OCI-LY3 (cell line): ENCODE results near the gene MYDGF.

ENCODE experiments used
- H2AFZ ChIP-seq: fragments of 200-600, 300-600 bp; shearing (Covaris generic); 2 replicates; pipeline ENCODE4 v1.6.0; 2014; ENCODE audit warnings: antibody characterized with exemption, low read depth, low read length
- H3K27ac ChIP-seq: fragments of 200-600, 300-600 bp; sonication (generic); 2 replicates; pipeline ENCODE4 v1.5.1; 2014; ENCODE audit warnings: mild to moderate bottlenecking, low read length, moderate library complexity, mixed read lengths
- H3K27me3 ChIP-seq: fragments of 200-600, 300-600 bp; sonication (generic); 2 replicates; pipeline ENCODE4 v1.6.1; 2014; ENCODE audit warnings: low read depth, low read length, mixed read lengths
- H3K36me3 ChIP-seq: fragments of 200-600, 300-600 bp; sonication (generic); replicated peaks from 2 replicates; pipeline ENCODE3; 2014; ENCODE audit warnings: low read depth, low read length, mixed read lengths
- H3K4me1 ChIP-seq: fragments of 300-600, 200-600 bp; sonication (generic); 2 replicates; pipeline ENCODE4 v1.6.1; 2014; ENCODE audit warnings: low read length, mixed read lengths
- H3K4me2 ChIP-seq: fragments of 200-600, 300-600 bp; sonication (generic); 2 replicates; pipeline ENCODE4 v1.6.1; 2014; ENCODE audit warnings: low read length, mixed read lengths
- H3K4me3 ChIP-seq: fragments of 300-600, 200-600 bp; sonication (generic); 2 replicates; pipeline ENCODE4 v1.5.1; 2014; ENCODE audit warnings: antibody characterized with exemption, mild to moderate bottlenecking, low read length, moderate library complexity
- H3K79me2 ChIP-seq: fragments of 300-600, 200-600 bp; shearing (Covaris generic); 2 replicates; pipeline ENCODE4 v1.6.1; 2014; ENCODE audit warnings: mild to moderate bottlenecking, low read length, mixed read lengths
- H3K9ac ChIP-seq: fragments of 300-600, 200-600 bp; shearing (Covaris generic); 2 replicates; pipeline ENCODE4 v1.6.0; 2014; ENCODE audit warnings: mild to moderate bottlenecking, low read length, moderate library complexity
- H3K9me3 ChIP-seq: fragments of 200-600, 300-600 bp; shearing (Covaris generic); 2 replicates; pipeline ENCODE4 v1.6.1; 2014; ENCODE audit warnings: low read length, mixed read lengths; ENCODE audit not compliant: insufficient read depth
- H4K20me1 ChIP-seq: fragments of 200-600, 300-600 bp; sonication (generic); 2 replicates; pipeline ENCODE4 v1.6.1; 2016; ENCODE audit warnings: low read length, mixed read lengths; ENCODE audit not compliant: insufficient read depth
- EZH2phosphoT487 ChIP-seq: fragments of 200-600 bp; shearing (Covaris generic); IDR thresholded peaks from 2 replicates; pipeline ENCODE4 v1.6.1; 2018; ENCODE audit warnings: antibody characterized with exemption, mixed run types, low read depth
- TF ChIP-seq, protein P1 (sequence below): fragments of 200-600, 300-600 bp; sonication (generic); IDR thresholded peaks from 2 replicates; pipeline ENCODE4 v1.5.1; 2014; ENCODE audit warnings: antibody characterized with exemption, low read length, low read depth

Gene MYDGF

DNA sequence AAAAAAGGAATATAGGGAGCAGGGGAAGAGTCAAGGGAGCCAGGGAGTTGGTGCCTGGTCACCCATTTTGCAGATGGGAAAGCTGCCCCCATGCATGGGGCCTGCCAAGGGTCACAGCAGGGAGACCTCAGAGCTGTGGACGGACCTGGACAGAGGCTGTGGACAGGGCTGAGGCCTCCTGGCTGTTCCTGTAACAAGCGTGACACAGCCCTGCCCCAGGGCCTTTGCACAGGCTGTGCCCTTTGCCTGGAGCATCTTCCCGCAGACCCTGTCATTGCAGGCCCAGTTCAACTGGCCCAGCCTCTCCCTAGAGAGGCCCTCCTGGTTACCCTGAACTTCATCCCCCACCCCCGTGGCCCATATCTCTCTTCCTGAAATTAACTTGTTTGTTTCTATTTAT is 24.4 kb downstream of the MYDGF start:
- H3K4me2 ChIP-seq, result no peak overlapping the region
- peaks cover 10% of the 10 kb centered on the region for H3K36me3 ChIP-seq
- TF ChIP-seq EZH2phosphoT487, result no peak
- TF ChIP-seq, protein P1, sequence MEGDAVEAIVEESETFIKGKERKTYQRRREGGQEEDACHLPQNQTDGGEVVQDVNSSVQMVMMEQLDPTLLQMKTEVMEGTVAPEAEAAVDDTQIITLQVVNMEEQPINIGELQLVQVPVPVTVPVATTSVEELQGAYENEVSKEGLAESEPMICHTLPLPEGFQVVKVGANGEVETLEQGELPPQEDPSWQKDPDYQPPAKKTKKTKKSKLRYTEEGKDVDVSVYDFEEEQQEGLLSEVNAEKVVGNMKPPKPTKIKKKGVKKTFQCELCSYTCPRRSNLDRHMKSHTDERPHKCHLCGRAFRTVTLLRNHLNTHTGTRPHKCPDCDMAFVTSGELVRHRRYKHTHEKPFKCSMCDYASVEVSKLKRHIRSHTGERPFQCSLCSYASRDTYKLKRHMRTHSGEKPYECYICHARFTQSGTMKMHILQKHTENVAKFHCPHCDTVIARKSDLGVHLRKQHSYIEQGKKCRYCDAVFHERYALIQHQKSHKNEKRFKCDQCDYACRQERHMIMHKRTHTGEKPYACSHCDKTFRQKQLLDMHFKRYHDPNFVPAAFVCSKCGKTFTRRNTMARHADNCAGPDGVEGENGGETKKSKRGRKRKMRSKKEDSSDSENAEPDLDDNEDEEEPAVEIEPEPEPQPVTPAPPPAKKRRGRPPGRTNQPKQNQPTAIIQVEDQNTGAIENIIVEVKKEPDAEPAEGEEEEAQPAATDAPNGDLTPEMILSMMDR, result no peak
- H3K27ac ChIP-seq, result no peak overlapping the region
- peaks cover 18% of the 10 kb centered on the region for H3K4me1 ChIP-seq
- H2AFZ ChIP-seq, result no peak overlapping the region
- no peak overlapping the region for H3K9ac ChIP-seq
- no peak overlapping the region for H3K4me3 ChIP-seq
- H4K20me1 ChIP-seq, result 0 out of 2 replicates have a peak, but pooled peaks cover 3% of the 10 kb centered on the region
- peaks cover 18% of the 10 kb centered on the region for H3K79me2 ChIP-seq
- no peaks in the 10 kb centered on the region for H3K27me3 ChIP-seq
- H3K9me3 ChIP-seq, result no peaks in the 10 kb centered on the region

DNA sequence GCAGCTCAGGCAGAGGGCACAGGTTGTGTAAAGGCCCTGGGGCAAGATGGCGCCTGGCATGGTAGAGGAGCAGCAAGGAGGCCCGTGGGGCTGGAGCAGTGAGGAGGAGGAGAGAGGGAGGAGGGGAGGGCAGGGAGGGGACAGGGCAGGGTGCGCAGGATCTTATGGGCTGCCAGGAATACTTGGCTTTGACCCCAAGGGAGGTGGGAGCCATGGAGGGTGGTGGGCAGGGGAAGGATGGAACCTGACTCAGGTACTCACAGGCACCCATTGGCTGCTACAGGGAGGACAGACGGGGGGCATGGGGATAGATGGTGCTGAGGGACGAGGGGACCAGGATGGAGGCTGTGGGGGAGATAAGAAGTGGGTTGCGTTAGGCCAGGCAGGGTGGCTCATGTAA is 27.5 kb downstream of the MYDGF start:
- H3K27me3 ChIP-seq, result no peaks in the 10 kb centered on the region
- H3K4me3 ChIP-seq, result no peak overlapping the region
- H3K36me3 ChIP-seq, result peaks cover 10% of the 10 kb centered on the region
- H3K4me2 ChIP-seq, result no peak overlapping the region
- no peaks in the 10 kb centered on the region for H3K9me3 ChIP-seq
- H2AFZ ChIP-seq, result no peak overlapping the region
- H3K4me1 ChIP-seq, result peaks cover 21% of the 10 kb centered on the region
- H3K9ac ChIP-seq, result no peak overlapping the region
- H4K20me1 ChIP-seq, result no peaks in the 10 kb centered on the region
- peaks cover 27% of the 10 kb centered on the region for H3K79me2 ChIP-seq
- TF ChIP-seq, protein P1, result no peak
- no peak for TF ChIP-seq EZH2phosphoT487
- no peak overlapping the region for H3K27ac ChIP-seq

DNA sequence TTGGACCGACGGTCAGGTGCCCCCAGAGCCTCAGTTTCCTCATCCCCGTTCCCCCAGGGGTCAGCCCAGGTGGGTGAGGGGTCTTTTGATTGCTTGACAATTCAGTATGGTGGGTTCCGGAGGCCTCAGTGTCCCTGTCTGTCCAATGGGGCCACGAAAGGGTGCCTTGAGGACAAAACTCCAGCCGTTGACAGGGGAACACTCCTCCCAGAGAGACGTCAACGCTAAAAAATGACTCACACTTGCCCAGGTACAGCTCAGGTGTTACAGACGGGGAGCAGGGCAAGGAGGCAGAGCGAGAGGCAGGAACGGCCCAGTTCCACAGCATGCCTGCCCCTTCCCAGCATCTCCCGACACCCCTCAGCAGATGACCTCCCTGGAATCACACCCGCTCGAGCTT is 29.0 kb downstream of the MYDGF start:
- H3K36me3 ChIP-seq, result peaks cover 6% of the 10 kb centered on the region
- no peaks in the 10 kb centered on the region for H4K20me1 ChIP-seq
- H3K9me3 ChIP-seq, result no peaks in the 10 kb centered on the region
- peaks cover 24% of the 10 kb centered on the region for H3K4me1 ChIP-seq
- no peak overlapping the region for H3K4me3 ChIP-seq
- H3K79me2 ChIP-seq, result peaks cover 25% of the 10 kb centered on the region
- TF ChIP-seq, protein P1, result no peak
- no peak for TF ChIP-seq EZH2phosphoT487
- H2AFZ ChIP-seq, result no peak overlapping the region
- no peaks in the 10 kb centered on the region for H3K27me3 ChIP-seq
- H3K9ac ChIP-seq, result no peak overlapping the region
- no peak overlapping the region for H3K4me2 ChIP-seq
- H3K27ac ChIP-seq, result no peak overlapping the region

DNA sequence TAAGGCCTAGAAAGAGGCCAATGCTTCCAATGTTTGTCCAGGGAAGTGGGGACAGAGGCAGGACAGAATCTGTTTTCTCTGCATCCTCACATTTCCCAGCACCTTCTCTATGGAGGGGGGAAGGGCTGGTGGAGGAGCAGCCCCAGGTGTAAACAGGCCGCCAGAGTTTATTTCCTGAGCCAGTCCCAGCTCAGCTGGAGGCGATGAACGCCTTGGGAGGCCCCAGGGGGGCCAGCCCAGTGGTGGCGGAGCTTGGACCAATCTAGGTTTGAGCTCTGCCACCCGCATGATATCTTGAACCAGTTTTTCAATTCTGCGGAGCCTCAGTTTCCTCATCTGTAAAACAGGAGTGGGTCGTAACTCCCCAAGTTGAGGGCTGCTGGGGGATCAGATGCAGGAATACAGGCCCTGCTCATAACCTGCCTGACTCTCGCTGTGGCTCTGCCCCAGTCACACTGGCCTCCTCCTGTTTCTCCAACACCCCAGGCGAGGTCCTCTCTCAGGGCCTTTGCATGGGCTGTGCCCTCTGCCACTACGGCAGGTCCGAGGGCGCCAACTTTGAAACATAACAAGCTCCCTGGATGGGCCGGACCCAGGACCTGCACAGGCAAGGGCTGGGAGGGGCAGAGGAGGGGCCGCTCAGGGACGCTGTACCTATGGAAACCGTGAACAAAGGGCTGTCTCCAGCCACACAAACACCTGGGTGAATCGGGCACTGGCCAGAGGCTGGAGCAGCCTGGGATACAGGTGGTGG is 29.7 kb downstream of the MYDGF start:
- peak overlapping the region; percentile 61 for H3K27ac ChIP-seq
- H3K79me2 ChIP-seq, result peaks cover 25% of the 10 kb centered on the region
- H4K20me1 ChIP-seq, result no peaks in the 10 kb centered on the region
- no peaks in the 10 kb centered on the region for H3K27me3 ChIP-seq
- peak overlapping the region; percentile 96 for H3K9ac ChIP-seq
- H3K4me1 ChIP-seq, result peaks cover 30% of the 10 kb centered on the region
- H3K4me2 ChIP-seq, result peak overlapping the region; percentile 96
- H3K9me3 ChIP-seq, result no peaks in the 10 kb centered on the region
- no peak for TF ChIP-seq EZH2phosphoT487
- TF ChIP-seq, protein P1, result no peak
- no peak overlapping the region for H2AFZ ChIP-seq
- H3K4me3 ChIP-seq, result peak overlapping the region; percentile 97
- H3K36me3 ChIP-seq, result peaks cover 6% of the 10 kb centered on the region
